H1 (cell line): Measurements from ENCODE around the gene TRIP13.

Experiments
- CEBPB ChIP-seq: IDR thresholded peaks from 2 replicates; pipeline ENCODE4 v1.6.1; 2012; ENCODE audit warnings: low read depth, low read length
- MAFK ChIP-seq: IDR thresholded peaks from 2 replicates; pipeline ENCODE4 v1.6.1; 2012; ENCODE audit warnings: low read depth, mild to moderate bottlenecking, improper control_type of control experiment, low read length
- POLR2AphosphoS5 ChIP-seq: IDR thresholded peaks from 2 replicates; pipeline ENCODE4 v1.6.1; 2011; ENCODE audit warnings: low read depth, low read length
- SUZ12 ChIP-seq: fragments of 200-600 bp; sonication (generic); IDR thresholded peaks from 2 replicates; pipeline ENCODE4 v1.6.1; 2012; ENCODE audit warnings: mild to moderate bottlenecking, inconsistent platforms, low read length, moderate library complexity, mixed read lengths
- TF ChIP-seq, protein P1 (sequence below), 3 experiments: IDR thresholded peaks; 1 replicate in 2 of 3; 2 replicates in 1 of 3; pipeline versions ENCODE4 v1.5.1 to v1.6.1; 2011; ENCODE audit warnings: low read length in 3 of 3, mild to moderate bottlenecking in 3 of 3, inconsistent platforms in 2 of 3, low read depth in 1 of 3, moderate library complexity in 1 of 3; ENCODE audit not compliant: insufficient read depth in 1 of 3; ENCODE audit errors: control extremely low read depth in 1 of 3

DNA sequence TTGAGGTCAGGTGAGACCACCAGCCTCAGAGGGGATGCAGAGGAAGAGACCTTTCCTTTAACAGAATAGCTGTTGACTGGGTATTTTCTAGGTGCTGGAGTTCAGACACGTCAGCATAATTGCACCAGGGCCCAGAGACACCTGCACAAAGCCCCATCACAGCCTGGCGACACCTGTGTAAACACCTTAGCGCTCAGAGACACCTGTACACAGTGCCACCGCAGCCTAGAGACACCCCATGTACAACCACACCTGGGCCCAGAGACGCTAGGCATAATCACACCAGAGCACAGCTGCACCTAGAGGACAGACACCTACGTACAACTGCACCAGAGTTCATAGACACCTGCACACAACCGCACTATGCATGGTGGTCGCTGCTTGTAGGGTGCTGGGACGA is 1.0 kb downstream of the TRIP13 start:
- TF ChIP-seq, protein P1, sequence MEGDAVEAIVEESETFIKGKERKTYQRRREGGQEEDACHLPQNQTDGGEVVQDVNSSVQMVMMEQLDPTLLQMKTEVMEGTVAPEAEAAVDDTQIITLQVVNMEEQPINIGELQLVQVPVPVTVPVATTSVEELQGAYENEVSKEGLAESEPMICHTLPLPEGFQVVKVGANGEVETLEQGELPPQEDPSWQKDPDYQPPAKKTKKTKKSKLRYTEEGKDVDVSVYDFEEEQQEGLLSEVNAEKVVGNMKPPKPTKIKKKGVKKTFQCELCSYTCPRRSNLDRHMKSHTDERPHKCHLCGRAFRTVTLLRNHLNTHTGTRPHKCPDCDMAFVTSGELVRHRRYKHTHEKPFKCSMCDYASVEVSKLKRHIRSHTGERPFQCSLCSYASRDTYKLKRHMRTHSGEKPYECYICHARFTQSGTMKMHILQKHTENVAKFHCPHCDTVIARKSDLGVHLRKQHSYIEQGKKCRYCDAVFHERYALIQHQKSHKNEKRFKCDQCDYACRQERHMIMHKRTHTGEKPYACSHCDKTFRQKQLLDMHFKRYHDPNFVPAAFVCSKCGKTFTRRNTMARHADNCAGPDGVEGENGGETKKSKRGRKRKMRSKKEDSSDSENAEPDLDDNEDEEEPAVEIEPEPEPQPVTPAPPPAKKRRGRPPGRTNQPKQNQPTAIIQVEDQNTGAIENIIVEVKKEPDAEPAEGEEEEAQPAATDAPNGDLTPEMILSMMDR (IDR thresholded peaks at IDR 0.05; ENCODE audit: control extremely low read depth in 1 of 3, insufficient read depth in 1 of 3, low read depth in 1 of 3, low read length in 3 of 3), result no peak
- TF ChIP-seq CEBPB, result no peak
- no peak for TF ChIP-seq SUZ12
- no peak for TF ChIP-seq MAFK
- no peak for TF ChIP-seq POLR2AphosphoS5
